ENCODE data around the gene GIMAP5.

GIMAP5 gene

DNA sequence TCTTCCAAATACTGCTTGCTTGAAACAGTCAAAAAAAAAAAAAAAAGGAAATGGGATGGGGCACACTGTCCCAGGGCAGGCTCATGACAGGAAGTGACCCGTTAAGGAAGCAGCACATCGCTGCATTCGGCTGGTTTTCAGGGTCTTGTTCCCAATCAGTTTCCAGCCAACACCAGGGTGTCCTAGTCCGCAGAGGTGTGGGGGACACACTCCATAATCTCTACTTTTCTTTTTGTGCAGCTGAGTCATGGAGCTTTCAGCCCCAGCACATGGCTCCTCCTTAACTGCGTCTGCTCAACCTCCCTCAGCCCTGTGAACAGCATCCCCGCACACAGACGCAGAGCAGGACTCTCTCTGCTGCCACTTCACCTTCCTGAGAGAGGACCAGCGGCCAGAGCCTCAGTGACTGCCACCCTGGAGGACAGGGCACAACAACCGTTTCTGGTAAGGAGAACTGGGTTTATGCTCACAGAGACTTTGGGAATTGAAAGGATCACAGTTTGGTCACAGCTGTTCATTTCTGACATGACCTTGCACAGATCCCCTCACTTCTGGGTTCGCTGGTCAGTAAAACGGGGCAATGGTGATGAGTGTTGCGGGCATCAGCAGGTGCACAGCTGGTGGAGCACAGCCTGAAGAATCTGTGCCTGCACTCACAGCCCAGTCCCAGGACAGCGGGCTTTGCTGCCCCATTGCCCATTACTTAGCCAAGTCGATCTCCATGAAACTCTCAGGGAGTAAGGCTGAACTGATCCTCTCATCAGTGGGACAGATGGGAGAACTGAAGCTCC, at the start of gene GIMAP5:
Gene GIMAP5 (plus strand): TSS at position 154 of the 791 bp plus-strand sequence. CDS start 3,467 bp downstream, outside the sequence.
- peak; percentile 59 to 68 for DNase-seq

- no peak for DNase-seq
These were observed 48.6 kb upstream of the GIMAP5 start for GRCh38 chr7:150688630-150689029.

- DNase-seq: no peak
These were observed 41.6 kb upstream of the GIMAP5 start for GRCh38 chr7:150695654-150696053.

DNA sequence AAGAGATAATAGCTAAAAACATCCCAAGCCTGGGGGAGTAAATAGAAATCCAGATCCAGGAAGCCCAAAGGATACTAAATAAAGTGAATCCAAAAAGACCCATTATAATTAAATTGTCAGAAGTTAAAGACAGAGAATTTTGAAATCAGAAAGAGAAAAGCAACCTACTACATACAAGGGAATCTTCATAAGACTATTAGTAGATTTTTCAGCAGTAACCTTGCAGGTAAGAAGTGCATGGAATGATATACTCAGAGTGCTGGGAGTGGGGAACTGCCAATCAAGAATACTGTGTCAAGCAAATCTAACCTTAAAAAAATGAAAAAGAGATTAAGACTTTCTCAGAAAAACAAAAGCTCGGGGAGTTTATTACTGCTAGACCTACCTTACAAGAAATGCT, 34.0 kb upstream of the GIMAP5 start:
- DNase-seq: no peak

DNA sequence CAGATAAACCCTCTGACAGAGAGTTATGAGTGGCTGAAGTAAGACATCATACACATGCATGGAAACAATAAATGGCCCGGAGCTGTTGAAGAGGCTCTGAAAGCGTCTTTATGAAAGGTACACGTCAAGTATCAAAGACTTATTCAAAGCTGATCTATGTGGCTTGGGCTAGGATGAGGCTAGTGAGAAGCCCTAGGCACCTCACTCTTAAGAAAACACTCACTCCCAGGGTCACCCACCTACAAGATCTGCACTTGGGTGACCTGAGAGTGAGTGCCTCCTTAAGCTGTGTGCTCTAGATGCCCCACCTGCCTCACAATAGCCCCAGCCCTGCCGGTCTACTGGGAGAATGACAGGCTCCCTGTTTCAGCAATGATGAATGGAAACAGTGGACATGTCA, 21.9 kb upstream of the GIMAP5 start:
- DNase-seq: peak in 1 of 2 donors; percentile 42

DNA sequence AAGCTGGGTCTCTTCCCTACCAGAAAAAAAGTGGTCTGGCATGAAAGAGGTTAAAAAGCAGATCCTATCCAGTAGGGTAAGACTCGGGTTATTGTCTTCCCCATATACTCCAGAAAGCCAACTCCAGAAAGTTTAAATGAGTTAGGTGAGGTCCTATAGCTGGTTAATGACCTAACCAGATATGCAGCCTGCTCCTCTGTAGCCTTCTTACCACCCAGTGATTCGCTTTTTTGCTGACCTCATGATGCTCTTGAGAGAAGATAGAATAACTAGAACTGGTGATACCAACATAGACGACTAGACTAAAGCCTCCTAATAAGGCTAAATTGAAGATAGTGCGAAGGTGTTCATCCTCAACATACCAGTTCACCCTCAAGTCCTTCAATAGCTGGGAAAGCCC, 21.5 kb upstream of the GIMAP5 start:
- no peak for DNase-seq

DNA sequence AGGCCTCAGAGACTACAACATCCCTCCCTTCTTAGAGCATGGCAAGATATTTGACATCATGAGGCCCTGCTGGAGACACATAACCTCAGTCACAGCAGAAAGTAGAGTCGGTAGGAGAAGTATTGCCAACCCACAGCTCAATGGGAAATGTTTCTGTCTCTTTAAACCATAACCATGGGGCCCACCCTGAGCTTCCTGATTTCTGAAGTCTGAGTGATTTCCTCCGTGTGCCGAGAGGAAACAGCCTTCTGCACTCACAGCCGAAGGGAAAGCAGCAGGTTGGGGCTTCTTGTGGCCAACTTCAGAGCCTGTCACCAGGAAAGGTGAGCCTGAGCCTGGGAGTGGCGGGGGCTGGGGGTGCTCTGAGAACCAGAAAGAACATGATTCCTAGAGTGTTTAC, 20.9 kb upstream of the GIMAP5 start, which contains the start of gene GIMAP1:
Gene GIMAP1 (plus strand): TSS at position 246 of the 400 bp plus-strand sequence. CDS start 2,435 bp downstream, outside the sequence.
- DNase-seq: peak; percentile 56 to 60

DNA sequence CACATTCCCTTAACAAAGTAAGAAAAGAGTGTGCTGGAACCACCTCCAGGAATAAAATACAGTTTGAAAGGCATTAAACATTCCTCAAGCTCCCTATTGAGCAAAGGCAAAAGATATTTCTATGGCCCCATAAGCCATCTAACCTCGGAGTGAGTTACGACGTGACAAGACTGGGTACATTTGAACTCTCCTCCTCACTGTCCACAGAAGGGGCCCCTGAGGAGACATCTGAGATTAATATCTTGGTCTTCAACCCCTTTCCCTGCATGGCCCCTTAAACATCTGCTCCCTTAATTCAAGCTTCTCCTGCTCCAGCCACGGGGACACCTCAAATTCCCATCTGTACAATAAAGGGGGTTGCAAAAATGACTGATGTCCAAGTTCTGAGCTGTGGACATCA, 20.3 kb upstream of the GIMAP5 start:
- no peak for DNase-seq

GRCh38 chr7:150717814-150718420, 19.3 kb upstream of the GIMAP5 start:
- no peak for DNase-seq

GRCh38 chr7:150719436-150719835, 17.8 kb upstream of the GIMAP5 start:
- DNase-seq: no peak

DNA sequence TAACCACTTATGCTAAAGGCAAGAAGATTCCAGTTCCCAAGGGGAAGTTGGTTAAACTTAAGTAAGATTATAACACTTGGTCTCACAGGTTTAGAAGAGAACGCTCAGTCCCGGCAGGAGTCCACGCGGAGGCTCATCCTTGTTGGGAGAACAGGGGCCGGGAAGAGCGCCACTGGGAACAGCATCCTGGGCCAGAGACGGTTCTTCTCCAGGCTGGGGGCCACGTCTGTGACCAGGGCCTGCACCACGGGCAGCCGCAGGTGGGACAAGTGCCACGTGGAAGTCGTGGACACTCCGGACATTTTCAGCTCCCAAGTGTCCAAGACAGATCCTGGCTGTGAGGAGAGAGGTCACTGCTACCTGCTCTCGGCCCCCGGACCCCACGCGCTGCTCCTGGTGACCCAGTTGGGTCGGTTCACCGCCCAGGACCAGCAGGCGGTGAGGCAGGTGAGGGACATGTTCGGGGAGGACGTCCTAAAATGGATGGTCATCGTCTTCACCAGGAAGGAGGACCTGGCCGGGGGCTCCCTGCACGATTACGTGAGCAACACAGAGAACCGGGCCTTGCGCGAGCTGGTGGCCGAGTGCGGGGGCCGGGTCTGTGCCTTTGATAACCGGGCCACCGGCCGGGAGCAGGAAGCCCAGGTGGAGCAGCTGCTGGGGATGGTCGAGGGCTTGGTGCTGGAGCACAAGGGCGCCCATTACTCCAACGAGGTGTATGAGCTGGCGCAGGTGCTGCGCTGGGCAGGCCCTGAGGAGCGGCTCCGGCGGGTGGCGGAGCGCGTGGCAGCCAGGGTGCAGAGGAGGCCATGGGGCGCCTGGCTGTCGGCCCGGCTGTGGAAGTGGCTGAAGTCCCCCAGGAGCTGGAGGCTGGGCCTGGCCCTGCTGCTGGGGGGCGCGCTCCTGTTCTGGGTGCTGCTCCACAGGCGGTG, 17.0 kb upstream of the GIMAP5 start:
- no peak for DNase-seq

DNA sequence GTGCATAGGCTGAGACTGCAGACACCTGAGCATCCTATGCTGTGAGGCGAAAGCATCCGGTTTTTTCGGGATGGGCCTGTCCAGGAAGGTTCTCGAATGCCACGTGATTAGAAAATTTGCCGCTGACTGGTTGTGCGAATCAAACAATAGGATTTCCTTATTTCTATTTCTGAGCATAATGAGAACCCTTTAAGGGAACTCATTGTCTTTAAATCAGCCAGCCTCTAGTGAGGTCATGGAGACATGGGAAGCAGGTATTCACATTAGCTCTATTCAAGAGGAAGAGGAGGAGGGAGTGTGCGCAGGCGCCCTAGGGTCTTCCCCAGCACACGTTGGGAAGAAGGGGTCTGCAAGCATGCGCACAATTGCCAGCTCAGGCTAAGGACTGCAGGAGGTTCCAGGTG, 15.2 kb upstream of the GIMAP5 start:
- DNase-seq: no peak

DNA sequence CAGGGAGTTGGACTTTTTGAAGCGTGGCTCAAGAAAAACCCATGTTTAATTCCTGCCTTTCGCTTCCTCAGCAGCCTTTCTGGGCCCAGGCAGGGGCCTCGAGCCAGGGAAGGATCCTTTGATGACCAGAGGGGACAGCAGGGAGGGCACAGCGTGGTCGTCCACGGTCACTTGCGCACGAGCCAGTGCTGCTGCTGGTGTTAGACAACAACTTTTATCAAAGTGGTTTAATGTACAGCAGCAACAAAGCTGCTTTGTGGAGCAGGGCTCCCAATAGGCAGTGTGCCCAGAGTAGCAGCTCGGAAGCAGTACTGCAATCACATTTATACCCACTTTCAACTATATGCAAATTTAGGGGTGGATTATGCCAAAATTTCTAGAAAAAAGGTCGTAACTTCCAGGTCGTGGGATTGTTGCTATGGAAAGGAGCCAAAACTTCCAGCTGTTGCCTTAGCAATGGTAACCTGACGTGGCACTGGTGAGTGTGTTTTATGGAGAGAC, 14.7 kb upstream of the GIMAP5 start:
- DNase-seq: no peak

GRCh38 chr7:150723467-150723866, 13.8 kb upstream of the GIMAP5 start:
- no peak for DNase-seq

DNA sequence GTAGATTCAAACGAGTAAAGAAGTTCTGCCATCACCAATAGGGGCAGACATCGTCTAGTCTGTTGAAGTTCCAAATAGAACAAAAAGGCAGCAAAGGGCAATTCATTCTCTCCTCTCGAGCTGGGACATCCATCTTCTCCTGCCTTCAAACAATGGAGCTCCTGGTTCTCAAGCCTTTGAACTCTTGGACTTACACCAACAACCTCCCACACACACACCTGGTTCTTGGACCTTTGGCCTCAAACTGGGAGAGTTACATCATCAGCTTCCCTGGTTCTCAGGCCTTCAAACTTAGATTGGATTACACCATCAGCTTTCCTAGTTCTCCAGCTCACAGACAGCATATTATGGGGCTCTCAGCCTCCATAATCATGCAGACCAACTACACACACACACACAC, 9.8 kb upstream of the GIMAP5 start:
- DNase-seq: no peak

- DNase-seq: no peak
These were observed 9.2 kb upstream of the GIMAP5 start for GRCh38 chr7:150728011-150728410.

DNA sequence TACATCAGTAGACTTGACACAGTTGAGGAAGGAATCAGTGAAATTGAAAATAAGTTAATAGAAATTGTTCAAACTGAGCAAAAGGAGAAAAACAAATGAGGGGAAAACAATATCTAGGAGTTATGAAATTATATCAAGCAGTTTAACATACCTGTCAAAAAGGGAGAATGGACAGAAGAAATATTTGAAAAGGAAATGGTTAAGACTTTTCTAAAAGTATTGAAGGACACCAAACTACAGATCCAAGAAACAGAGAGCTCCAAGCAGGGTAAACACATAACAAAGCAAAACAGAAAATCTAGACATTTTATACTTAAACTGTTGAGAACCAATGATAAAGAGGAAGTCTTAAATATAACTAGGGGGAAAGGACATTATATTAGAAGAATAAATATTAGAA, 8.6 kb upstream of the GIMAP5 start:
- no peak for DNase-seq

DNA sequence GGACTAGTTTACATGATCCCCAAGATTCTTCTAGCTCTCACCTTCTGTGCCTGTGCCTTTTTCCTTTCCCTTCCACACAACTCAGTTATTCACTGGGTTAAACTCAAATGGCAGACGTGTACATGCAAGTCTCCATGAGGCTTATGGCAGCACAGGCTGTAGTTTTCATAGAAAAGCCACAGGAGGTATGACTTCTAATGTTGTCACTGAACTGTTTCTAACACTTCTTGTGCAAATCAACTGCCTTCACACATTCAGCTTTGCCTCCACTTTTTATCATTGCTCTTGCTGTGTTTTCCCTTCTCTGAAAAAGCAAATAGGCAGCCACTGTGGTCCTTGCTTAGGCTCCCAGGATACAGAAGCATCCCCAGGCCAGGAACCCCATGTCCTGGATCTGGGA, 5.3 kb upstream of the GIMAP5 start:
- DNase-seq: no peak

- DNase-seq: no peak
These were observed 4.3 kb upstream of the GIMAP5 start for GRCh38 chr7:150732786-150733481.

GRCh38 chr7:150733482-150734095, 3.6 kb upstream of the GIMAP5 start:
- DNase-seq: no peak

DNA sequence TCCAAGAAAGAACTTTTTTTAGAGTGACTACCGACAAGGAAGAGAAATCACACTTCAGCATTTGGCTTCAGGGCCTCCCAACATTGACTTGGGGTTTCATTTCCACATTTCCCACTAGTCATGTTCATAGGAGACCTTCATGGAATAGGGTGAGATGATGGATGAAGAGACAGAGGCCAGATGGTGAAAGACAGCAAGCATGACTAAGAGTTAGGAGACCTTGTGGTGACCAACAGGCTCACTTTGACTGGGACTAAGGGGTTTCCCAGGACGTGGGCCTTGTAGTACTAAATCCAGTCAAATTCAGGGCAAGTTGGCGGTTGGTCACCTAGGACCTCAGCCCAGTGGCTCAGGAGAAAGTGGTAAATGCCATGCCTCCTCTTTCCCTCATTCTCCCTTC, 3.0 kb upstream of the GIMAP5 start:
- no peak for DNase-seq

Data from stimulated activated CD4-positive, alpha-beta T cell treated with anti-CD3 and anti-CD28 coated beads, Interleukin-2, amount 100 ng/mL, for 24 hours (primary cell).